Fibroblast of mammary gland (primary cell): ENCODE data around the gene ZNF701.
"Not testable (repeated sequence)": the region's sequence is repeated elsewhere in the genome, so short reads cannot be mapped to it uniquely, and the experiment has no call there.

Source experiments
- DNase-seq: peaks from one replicate; pipeline ENCODE4 v3.0.0-alpha.2; 2010; ENCODE audit warnings: low read depth
- H3K4me3 ChIP-seq: 2 replicates; pipeline ENCODE4 v1.5.1; 2011; ENCODE audit warnings: low read depth, mild to moderate bottlenecking, low read length, moderate library complexity; ENCODE audit not compliant: control insufficient read depth
- CTCF ChIP-seq: conservative IDR thresholded peaks from 2 replicates; pipeline ENCODE4 v1.5.1; 2011; ENCODE audit warnings: low read depth, low read length, inconsistent platforms; ENCODE audit not compliant: control insufficient read depth, insufficient read depth

The ZNF701 gene

GRCh38 chr19:52533901-52534300, 36.2 kb upstream of the ZNF701 start:
- TF ChIP-seq CTCF, result no peak
- no peak for DNase-seq
- H3K4me3 ChIP-seq, result no peak overlapping the region

GRCh38 chr19:52535385-52535770, 34.7 kb upstream of the ZNF701 start:
- not testable (repeated sequence) for DNase-seq
- H3K4me3 ChIP-seq, result peak overlapping the region; percentile 71

GRCh38 chr19:52535771-52536447, 34.2 kb upstream of the ZNF701 start:
- H3K4me3 ChIP-seq, result peak overlapping the region; percentile 71
- TF ChIP-seq CTCF, result no peak
- DNase-seq, result peak; percentile 70

- DNase-seq, result peak; percentile 25
- no peak for TF ChIP-seq CTCF
- H3K4me3 ChIP-seq, result peak overlapping the region; percentile 71
These were observed 33.7 kb upstream of the ZNF701 start for GRCh38 chr19:52536448-52536800.

- not testable (repeated sequence) for H3K4me3 ChIP-seq, DNase-seq
These were observed 31.3 kb upstream of the ZNF701 start for GRCh38 chr19:52538815-52539214.

GRCh38 chr19:52541176-52541575, 28.9 kb upstream of the ZNF701 start:
- DNase-seq, result not testable (repeated sequence)

GRCh38 chr19:52541608-52542007, 28.5 kb upstream of the ZNF701 start:
- no peak for DNase-seq
- H3K4me3 ChIP-seq, result no peak overlapping the region
- no peak for TF ChIP-seq CTCF

More at GRCh38 chr19:52541176-52541575, 28.9 kb upstream of the ZNF701 start:
- not testable (repeated sequence) for H3K4me3 ChIP-seq

- not testable (repeated sequence) for DNase-seq, H3K4me3 ChIP-seq
These were observed 27.5 kb upstream of the ZNF701 start for GRCh38 chr19:52542541-52542940.

GRCh38 chr19:52542984-52543664, 27.0 kb upstream of the ZNF701 start:
- no peak for TF ChIP-seq CTCF
- no peak overlapping the region for H3K4me3 ChIP-seq
- no peak for DNase-seq
